Activated CD8-positive, alpha-beta memory T cell treated with anti-CD3 and anti-CD28 coated beads, Interleukin-2, amount 50 U/mL, for 24 hours (primary cell): ENCODE measurements around the gene ITPRID2.

Experiments
- DNase-seq: peaks from one replicate; pipeline ENCODE4 v3.0.0-alpha.2; 2020; ENCODE audit errors: extremely low read depth

Gene ITPRID2

DNA sequence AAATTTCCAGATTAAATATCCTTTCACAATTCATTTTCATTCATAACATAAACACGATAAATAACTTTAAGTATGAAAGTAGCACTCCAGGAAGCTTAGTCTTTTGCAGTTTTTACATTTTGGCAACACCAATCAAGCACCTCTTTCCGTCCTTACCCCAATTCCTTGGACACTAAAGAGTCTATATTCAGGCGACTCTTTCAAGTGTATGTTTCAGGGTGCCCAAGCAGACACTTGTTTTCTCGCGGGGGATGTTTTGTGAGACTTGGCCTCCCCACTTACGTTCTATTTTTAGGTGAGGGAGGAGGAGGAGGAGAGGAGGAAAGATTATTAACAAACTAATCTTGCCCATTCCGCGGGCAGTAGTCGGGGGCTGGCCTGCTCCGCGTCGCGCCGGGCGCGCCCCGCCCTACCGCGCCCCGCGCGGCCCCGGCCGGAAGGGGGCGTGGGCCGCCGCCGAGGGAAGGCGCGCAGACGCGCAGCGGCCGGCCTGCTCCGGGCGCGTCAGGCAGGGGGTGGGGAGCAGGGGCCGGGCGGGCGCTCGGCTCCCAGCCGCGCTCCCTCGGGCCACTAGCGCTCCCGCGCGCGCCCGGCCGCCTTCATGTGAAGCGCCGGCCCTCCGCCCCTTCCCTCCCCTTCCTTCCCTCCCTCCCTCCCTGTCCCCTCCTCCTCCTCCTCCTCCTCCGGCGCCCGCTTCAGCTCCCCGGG, at the start of gene ITPRID2:
TSS of gene ITPRID2 (plus strand) at position 473 of the 708 bp plus-strand sequence. CDS start 337 bp downstream, outside the sequence.
- peak; percentile 31 for DNase-seq

DNA sequence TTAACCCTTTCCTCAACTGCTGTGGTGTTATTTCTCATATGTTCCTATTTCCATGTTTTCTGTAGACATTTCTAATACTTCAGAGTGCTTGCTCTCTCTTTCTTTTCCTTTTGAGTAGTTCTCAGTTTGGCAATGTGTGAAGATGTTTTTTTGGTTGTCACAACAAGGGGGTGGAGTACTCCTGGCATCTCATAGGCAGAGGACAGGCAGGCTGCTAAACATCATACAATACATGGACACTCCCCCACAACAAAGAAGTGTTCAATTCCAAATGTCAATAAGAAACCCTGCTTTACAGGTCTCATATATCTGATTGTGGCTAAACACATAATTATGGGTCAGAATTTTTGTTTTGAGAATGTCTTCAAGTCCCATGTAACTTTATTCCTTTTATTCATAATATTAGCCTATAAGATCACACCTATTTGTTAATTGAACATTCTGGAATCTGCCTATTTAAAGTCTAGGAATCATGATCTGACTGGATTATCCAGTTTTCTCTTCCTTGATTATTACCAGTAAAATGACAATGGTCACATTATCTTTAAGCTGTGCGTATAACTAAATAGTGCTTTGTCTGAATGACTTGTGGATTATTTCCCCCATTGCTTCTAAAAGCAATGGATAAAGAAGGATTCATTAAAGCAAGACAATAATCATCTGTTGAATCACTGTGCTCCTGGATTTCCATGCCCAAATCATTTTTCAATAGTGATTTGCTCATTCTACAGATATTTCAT, 46.8 kb upstream of the ITPRID2 start:
- DNase-seq, result no peak

DNA sequence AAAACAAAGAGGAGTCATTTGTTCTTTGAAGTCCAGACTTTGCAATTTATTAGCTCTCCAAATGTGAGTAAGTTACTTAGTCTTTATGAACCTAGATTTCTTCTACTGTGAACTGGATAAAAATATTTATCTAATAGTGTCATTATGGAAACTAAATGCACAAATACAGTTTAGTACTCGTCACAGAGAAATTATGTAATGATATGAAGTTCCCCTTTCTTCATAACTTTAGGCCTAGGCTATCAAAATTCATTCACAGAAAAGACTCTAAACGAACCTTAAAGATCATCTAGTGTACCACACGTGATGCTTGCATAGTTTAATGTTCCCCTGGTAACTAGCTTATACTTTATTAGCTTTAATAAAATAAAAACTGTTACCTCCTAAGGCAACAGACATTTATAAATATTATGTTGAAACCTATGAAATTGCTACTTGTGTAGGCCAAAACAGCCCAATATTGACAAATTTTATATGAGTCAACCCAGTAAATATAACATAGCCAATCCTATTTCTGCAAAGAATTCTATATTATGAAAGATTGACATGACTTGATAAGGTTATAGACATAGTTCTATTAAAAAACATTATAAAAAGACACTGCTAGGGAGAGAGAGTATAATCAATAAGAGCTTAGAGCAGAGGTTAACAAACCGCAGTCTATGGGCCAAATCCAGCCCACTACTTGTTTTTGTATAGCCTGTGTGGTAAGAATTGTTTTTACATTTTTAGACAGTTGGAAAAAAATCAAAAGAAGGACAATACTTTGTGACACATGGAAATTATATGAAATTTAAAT, 44.9 kb upstream of the ITPRID2 start:
- DNase-seq, result no peak

DNA sequence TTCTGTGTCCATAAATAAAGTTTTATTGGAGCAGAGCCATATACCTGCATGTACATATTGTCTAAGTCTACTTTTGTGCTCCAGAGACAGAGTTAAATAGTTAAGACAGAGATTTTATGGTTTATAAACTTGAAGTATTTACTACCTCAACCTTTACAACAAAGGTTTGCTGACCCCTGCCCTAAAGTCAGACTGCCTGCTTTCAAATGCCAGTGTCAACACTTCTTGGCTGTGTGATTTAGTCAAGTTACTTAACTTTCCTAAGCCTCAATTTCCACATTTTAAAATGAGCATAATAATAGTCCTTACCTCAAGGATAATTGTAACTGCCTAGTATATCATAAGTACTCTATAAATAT, 44.4 kb upstream of the ITPRID2 start:
- DNase-seq, result no peak

DNA sequence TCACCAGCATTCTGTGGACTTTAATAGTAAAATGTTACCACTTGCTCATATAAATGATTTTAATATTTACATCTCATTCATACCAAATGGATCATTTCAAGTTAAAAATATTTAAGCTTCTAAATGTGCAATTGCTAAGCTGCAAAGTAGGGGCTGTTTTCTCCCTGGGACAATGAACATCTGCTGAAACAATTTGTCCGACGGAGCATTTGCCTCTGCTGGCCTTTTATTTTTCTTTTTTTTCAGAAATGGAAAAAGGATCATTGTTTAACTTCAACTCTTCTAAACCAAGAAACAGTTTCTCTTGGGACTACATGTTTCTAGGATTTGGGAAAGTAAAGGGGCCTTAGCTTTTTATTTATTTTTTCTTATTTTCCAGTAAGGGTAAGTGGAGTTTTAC, 43.8 kb upstream of the ITPRID2 start:
- DNase-seq, result no peak

DNA sequence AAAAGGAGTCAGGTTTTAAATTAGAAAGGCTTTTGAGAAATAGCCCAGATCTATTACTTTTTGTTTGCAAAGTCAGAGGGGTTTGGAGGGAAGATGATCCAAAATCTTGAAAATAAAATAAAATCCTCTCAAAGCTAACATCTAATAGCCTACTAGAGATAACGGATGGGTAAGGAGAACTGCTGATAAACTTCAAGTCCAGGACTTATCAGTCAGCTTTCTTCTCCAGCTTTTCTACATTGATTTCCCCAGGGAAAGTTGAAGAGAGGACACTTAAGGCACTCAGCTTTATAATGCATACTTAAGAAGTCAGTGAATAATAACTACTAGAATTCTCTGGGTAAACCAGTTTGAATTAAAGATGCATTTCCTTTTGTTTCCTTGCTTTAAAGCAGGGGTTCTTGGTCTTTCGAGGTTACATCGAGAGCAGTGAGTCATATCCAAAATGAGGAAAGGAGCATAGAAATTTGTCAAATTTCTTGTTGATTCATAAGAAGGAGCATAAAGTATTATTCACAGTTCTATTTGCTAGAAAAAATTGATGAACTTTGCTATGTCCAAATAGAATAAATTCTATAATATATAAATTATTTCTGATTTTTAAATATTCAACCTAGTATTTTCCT, 43.2 kb upstream of the ITPRID2 start:
- DNase-seq, result no peak

DNA sequence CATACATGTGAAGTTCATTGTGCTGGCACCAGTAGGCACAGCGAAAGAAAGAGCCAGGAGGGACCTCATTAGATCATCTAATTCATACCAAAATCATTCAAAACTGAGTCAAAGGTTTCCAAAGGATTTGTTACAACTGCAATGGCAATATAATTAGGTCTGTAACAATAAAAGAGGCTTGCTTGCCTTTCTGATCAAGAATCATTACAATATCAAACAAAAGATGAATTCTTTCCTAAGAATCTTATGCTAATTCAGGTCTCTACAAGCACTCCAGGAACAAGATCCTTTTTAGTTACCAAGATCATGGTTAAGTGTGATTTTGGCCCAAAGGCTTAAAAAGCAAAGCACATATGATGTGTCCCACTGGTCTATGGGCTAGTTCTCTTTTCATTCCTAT, 41.9 kb upstream of the ITPRID2 start:
- DNase-seq, result no peak

DNA sequence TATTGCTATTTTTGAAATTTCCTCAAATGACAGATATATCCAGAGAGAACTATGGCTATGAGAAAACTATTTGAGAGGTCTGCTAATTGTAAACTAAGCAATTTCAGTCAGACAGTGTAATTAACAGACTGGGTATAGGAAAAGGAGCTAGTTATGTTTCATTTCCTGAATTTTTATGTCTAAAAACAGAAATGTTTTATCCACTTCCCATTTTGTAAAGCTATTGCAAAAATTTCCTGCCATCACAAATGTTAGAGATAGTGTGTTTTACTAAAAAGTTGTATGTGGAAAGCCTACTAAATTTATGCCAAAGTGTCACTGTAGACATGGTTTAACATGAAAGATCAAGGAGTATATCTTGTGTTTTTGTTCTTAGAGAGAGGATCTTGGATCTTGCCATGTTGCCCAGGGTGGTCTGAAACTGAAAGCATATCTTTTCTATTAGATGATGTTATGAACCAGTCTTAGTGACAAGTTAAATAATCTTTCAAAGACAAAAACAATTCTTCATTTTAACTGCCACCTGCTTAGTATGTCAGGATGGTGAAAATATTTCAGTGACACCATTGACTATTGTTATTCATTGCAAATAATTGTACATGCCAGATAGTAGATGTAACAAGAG, 40.5 kb upstream of the ITPRID2 start:
- no peak for DNase-seq

DNA sequence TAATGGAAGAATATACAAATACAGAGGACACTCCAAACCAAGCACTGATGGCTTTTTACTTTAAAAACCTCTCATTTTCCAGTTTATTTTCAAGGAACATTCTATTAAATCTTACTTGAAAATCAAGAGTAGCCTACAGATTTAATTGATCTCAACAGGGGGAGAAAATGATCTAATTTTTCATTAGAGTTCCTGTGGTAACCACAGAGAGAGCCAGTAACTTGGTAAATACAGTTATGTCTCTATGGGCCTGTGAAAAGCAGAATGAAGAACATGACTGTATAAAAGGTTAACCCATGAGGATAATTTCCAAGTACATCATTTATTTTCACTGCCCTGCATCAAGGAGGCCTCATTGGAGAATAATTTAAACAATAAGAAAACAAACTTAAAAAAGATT, 39.8 kb upstream of the ITPRID2 start:
- no peak for DNase-seq

DNA sequence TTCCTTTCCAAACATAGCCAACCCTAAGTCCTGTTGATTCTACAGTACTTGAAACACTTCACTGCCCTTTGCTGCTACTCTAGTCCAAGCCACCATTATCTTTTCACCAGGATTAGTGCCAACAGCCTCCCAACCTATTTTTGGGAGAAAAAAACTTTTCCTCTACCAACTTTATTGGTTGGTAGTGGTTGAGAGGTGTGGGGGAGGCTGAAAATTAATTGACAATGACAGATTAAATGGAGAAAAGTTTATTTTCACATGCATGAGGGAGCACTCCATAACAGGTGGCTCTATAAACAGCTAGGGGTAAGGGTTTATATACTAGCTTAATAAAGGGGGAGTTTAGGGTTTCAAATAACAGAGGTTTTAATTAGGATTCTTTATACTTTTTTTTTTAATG, 37.8 kb upstream of the ITPRID2 start:
- no peak for DNase-seq

DNA sequence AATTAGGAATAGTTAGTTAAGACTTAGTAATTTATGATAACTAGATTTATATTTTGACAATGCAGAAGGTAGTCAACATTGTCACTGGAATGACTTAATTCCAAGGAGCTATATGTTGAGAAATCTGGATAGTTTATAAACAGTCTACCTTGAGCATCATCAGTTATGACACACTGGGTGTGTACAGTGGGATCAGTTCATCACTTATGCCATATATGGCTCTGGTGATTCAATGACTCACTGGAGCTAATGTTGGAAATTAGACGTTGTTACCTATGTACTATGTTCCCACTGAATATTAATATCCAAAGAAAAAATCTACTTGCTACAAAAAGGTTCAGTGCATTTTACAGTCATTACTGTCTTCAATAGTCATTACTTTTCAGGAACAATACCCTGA, 34.0 kb upstream of the ITPRID2 start:
- DNase-seq, result no peak

DNA sequence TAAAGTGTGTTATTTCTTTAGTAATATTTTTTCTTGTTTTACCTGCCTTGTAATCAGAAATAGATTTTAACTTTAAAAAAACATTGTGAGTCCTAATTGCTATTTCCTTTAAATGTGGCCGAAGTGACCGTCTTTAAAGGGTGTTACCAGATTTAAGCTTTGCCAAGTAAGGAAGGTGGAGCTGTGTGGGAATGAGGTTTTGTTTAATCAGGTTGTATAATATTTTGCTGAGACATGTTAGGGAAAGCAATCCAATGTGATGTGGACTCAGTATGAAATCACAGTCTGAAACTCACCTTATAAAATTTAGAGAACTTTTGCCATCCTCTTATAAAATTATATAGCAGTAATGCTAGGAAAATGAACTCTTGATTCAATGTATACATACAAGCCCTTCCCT, 32.9 kb upstream of the ITPRID2 start:
- DNase-seq, result no peak

DNA sequence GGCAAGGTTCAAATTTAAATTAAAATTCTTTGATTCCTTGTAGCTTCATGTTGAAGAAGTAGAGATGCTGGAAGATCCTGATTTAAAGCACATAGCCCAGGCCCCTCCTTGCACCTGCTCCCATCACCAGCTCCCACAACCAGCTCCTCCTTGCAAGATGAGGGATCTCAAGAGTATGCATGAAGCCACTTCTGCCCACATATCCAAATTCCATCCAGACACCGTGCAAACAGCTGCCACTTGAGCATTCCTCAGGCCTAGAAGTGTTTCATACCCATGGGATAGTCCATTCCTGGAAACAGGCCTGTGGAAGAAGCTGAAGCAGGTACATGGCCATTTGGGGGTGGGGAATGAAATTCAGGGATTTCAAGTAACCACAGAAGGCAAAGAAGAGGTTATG, 32.4 kb upstream of the ITPRID2 start:
- DNase-seq, result no peak

DNA sequence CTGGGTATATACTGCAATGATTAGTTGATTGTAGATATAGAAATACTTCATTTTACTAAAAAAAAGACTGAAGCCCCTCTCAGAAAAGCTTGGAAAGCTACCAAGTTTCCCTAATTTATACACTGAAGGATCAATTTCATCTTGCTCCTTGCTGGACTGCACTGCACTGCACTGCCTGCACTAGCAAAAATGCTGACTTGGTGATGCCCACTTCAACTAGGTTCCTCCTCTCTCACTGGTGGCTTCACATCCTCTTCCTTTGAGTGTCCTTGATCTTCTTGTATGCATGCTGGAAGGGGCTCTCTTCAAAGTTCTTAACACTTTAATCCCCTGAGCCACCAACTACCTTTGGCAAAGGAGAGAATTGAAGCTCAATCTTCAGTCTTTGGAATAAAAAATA, 31.7 kb upstream of the ITPRID2 start:
- DNase-seq, result no peak

DNA sequence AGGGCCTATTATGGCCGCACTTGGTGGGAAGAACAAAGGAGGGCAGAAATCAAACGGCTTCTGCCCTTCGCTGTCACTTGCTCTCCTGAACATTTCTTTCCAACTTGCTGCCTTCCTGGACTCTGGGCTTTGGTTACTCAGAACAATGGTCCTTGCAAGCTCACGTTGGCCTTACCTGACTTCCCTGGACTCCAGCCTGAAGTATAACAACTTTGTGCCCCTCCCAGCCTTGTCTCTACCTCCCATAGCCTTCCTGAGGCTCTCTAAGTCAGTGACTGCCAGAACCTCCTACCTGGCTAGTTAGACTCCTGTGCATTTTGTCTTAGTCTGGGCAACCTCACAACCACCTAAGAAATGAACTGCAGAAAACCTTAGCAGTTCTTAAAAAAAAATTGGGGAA, 30.2 kb upstream of the ITPRID2 start:
- no peak for DNase-seq

DNA sequence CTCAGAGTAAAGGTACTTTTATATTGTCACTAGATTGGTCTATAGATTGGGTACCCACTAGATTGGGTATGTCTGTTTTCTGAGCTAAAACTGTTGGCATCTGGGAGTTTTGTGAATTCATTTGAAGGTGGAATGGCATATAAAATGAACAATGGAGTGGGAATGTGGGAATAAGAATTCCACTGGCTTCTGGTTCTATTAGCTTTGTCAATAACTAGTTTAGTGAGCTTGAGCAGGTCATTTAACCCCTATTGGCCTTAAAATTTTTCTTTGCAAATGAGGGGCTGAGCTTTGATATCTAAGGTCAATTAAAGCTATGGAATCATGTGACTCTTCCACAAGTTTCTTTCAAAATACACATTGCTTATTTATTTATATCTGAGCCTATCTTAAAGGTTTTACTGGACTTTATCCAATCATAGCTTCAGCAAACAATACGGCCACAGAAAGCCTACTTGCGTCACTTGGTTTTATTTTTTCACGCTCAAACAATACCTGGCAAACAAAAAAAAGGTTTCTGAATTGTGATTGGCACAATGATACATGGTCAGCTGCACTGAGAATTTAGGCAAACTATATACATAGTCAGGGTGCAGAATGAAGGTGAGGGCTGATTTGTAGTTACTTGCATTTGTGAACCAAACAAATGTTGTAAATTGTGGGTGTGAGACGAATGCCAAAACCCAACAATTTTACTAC, 28.8 kb upstream of the ITPRID2 start:
- DNase-seq, result no peak

DNA sequence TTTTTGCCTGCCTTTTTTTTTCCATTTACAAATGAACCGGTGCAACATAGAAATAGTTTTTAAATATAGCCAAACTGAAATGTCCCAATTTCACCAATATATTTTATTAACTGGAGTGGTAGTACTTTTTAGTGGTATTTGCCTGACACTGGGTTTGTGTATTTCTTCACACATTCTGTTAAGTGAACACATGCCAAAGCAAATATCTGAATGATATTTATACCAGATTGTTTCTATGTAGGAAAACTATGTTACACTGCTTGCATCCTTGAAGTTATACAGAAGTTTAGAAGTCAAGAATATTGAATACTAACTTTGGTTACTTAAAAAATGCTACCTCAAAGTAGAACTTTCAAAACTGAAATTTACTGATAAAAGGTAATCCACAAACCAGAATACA, 19.4 kb upstream of the ITPRID2 start:
- DNase-seq, result no peak

DNA sequence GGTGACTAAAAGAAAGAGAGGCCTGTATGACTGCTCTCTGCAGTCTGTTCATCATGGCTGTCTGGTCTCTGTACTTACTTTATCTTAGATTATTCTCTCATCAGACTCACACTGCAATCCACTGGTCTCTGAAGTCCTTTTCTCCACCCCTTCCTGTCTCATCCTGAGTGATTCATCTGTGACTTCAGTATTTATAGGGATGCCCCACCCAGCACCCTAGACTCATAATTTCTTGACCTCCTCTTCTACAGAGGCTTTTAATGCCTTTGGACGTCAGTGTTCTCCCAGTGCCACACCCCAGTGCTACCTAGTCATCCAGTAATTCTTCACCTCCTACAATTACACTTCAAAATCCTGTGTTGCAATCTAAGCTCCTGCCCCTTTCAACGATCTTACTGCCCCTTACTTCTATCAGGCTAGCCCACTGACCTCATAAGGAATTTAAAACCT, 14.9 kb upstream of the ITPRID2 start:
- DNase-seq, result no peak

DNA sequence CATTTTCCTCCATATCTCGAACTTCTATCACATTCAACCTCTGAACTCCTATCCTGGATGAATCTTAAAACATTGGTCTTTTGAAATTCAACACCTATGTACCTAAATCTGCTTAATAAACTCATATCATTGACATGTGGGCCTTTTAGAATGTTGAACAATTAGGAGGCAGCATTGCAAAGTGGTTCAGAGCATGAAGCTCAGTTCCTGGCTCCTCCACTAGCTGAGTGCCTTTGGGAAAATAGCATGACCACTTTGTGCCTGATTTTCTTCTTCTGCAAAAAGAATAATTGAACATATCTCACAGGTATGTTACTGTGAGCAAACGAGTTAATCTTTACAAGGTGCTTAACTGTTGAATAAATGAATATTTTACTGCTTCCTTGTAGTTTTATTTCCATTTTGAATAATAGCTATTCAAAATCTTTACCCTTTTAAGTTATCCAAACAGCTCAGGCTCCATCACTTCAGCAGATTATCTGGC, 14.3 kb upstream of the ITPRID2 start:
- no peak for DNase-seq

DNA sequence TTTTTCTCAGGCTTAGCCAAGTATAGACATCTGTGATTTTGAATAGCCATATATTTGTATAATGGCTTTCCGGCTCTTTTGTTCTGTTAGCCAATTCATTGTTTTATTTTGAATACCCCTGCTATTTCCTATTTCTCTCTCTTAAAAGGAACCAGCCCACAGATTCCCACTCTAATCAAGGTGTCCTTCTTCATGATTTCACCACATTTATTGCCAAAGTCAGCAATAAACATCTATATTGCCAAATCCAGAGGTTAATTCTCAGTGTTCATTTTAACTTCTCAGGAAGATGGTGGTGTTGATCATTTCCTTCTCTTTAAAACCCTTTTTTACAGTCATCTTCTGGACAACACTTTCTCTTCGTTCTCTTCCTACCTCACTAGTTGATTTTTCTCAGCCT, 13.1 kb upstream of the ITPRID2 start:
- DNase-seq, result no peak

DNA sequence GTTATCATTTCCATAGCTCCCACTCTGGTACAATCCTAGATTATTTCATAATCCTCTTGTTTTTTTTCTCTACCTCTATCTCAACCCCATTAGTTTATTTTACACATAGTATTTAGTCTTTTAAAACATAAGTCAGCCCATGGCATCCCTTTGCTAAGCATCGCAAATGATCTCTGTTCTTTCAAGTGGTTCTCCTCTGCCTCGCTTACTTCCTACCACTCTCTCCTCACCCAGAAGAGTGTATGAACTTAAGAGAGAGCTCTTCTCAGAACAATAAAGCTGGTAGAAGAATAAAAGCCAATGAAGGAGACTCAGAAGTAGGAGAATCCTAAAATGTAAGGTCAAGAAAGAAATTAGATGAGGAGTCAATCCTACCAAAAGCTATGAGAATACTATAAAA, 12.2 kb upstream of the ITPRID2 start:
- no peak for DNase-seq
